Right ventricle myocardium superior (tissue), 1 donor: ENCODE data around the gene PAH. TPM values are rescaled to one million over a fixed set of nuclear protein-coding genes. Genes with fewer than 3 reads are reported as not detected.
A peak's percentile ranks its signal among the peaks of the same experiment; 100 is the strongest.

ENCODE experiments used
- ATAC-seq: fragments of 200-7000 bp; cut with Tn5 transposase; one replicate; pipeline ENCODE4 v1.9.1; 2020; ENCODE audit warnings: mild to moderate bottlenecking; ENCODE audit not compliant: poor library complexity
- DNase-seq: peaks from one replicate; pipeline ENCODE4 v3.0.0-alpha.2; 2020
- intact Hi-C: fragments of 100-400 bp; cut with DNase I; formaldehyde crosslinking; loops from one replicate; pipeline ENCODE4 v1.11.2; 2022
- total RNA-seq: library from RNA; stranded (reverse); fragmentation: NEBNext Ultra II Directional; extraction: Animal tissue kit (Norgen Biotek cat#: 25700); gene quantifications from one replicate; pipeline ENCODE4 v1.2.1, GENCODE V29; 2021
- donor health status: DM: no; HTN: yes; CAD: no; lungs with severe emphysema.

Gene PAH
- total RNA-seq, 1 donor from 2014 or later, result 0.51 TPM

DNA sequence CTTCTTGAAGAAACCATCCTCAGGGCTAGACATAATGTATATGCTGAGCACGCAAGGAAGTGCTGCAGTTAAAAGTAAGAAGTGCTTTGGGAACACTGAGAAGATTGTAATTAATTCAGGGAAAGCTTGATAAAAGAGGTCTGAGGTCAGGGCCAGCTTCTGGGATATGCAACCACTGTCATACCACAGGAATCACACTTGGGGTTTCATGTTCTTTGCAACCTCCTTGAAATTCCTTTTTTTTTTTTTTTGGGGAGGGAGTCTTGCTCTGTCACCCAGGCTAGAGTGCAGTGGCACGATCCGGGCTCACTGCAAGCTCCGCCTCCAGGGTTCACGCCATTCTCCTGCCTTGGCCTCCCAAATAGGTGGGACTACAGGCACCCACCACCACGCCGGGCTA lies 6.9 kb downstream of the PAH start:
- intact Hi-C loops, result no loop called here
- DNase-seq, result no peak
- no peak for ATAC-seq

GRCh38 chr12:102907918-102908317 lies 9.1 kb downstream of the PAH start:
- intact Hi-C loops, result no loop called here
- DNase-seq, result no peak
- ATAC-seq, result no peak

- ATAC-seq (no peak), DNase-seq (no peak)
- intact Hi-C loops, result no loop called here
Measured at GRCh38 chr12:102905229-102905628, 11.8 kb downstream of the PAH start.

- intact Hi-C loops, result no loop called here
- ATAC-seq (no peak), DNase-seq (no peak)
Measured at GRCh38 chr12:102903337-102904007, 13.6 kb downstream of the PAH start.

GRCh38 chr12:102902093-102902492 lies 15.0 kb downstream of the PAH start:
- DNase-seq, result no peak
- intact Hi-C loops, result no loop called here
- ATAC-seq, result no peak

DNA sequence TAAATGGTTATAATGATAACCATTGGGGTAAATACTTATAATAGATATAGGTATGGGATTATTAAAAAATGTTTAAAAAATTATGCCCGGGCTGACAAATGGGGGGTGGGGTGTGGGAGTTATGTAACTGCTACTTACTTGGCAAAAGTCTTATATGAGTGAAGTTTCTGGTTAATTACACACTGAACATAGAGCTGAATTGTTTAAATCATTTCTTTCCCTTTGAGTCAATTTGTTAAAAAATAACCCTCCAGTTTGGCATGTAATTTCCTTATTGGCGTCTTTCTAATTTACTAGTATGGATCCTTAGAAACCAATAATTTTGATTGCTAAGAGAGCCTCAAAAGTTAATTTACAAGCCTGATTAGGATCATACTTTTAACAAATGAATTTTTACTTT lies 16.7 kb downstream of the PAH start:
- DNase-seq (no peak), ATAC-seq (no peak)
- intact Hi-C loops, result no loop called here

GRCh38 chr12:102896067-102896466 lies 21.0 kb downstream of the PAH start:
- DNase-seq (no peak), ATAC-seq (no peak)
- intact Hi-C loops, result no loop called here

GRCh38 chr12:102891756-102892155 lies 25.3 kb downstream of the PAH start:
- DNase-seq, result no peak
- ATAC-seq, result no peak
- intact Hi-C loops, result no loop called here

DNA sequence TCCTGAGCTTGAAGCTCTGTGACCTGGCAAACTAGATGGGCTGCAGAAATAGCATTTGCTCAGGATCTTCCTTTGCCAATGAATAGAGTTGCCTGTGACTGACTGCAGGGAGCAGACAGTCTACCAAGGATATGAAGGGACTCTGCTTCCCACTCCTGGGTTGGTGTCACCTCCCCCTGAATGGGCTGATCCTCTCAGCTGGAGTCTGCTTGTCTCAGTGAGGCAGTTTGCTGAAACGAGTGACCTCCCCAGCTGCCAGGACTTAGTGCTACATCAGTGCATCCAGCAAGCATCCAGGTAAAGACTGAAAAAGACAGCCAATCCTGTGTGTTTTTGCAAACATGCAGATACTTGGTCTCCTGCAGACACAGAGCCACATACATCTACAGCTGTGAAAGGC lies 28.5 kb downstream of the PAH start:
- DNase-seq (no peak), ATAC-seq (no peak)
- intact Hi-C loops, result no loop called here

- no peak for ATAC-seq
Measured at GRCh38 chr12:102885043-102885932, 31.8 kb downstream of the PAH start.

GRCh38 chr12:102883204-102883799 lies 33.7 kb downstream of the PAH start:
- ATAC-seq, result peak; percentile 75
- intact Hi-C loops, result loop anchor here (5.0 kb wide), 1 partner anchor 664 kb away; no protein-coding TSS in a partner anchor

More at GRCh38 chr12:102885043-102885932, 31.8 kb downstream of the PAH start:
- intact Hi-C loops, result no loop called here
- no peak for DNase-seq

DNA sequence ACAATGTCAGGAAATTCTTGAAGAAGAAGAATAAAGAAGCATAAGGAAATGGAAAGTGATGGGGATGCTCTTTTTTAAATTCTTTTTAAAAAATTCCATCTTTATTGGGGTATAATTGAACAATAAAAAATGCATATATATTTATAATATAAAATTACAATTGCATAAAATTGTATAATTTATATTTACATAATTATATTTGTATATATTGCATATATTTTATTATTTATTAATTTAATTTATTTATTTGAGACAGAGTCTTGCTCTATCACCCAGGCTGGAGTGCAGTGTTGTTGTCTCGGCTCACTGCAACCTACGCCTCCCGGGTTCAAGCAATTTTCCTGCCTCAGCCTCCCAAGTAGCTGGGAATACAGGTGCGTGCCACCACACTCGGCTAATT lies 36.3 kb downstream of the PAH start:
- intact Hi-C loops, result loop anchor here (5.0 kb wide), 1 partner anchor 667 kb away; no protein-coding TSS in a partner anchor
- DNase-seq, result no peak
- no peak for ATAC-seq

More at GRCh38 chr12:102883204-102883799, 33.7 kb downstream of the PAH start:
- peak; percentile 53 for DNase-seq

DNA sequence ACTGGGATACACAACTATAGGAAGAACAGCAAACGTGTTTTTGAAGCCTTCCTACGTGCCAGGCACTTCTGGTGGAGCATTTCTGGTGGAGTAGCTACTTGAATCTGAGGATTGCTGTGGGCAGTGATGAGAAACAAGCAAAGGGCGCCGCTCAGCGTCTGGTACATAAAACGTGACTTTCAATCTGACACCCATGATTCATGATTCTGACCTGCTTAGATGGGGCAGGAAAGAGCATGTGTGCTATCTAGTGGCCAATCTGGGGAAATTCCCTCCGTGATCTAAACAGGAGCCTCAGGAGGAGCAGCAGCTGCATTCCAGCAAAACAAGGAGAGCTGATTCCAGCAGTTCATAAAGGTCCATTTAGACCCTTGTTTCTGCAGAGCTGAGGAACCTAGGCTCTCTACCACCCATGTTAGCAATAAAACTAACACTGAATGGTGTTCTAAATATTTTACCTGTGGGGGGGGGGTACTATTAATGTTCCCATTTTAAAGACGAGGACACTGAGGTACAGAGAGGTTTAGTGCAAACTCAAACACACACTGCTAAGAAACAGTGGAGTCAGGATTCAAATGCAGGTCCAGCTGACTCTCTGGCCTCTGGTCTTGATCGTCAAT lies 37.8 kb downstream of the PAH start:
- intact Hi-C loops, result no loop called here
- ATAC-seq, result peak; percentile 69
- peak; percentile 48 for DNase-seq

GRCh38 chr12:102876883-102877282 lies 40.2 kb downstream of the PAH start:
- intact Hi-C loops, result no loop called here
- DNase-seq (no peak), ATAC-seq (no peak)

DNA sequence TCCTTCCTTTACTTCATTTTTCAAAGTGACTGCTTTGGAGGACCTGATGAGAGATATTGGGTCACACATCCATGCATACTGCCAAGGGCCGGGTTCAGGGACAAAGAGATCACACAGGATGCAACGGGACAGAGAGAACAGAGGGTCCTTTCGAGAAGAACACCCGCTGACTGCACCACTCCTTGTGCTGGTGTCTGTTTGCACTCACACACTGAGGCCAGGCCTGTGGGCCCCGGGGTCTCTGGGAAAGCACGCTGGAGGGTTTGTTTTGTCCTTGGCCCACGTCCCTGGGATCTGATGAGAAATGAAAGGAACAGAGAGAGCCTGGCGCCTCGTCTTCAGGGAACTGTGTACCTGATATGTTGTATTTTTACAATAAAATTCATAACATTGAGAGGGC lies 42.2 kb downstream of the PAH start:
- intact Hi-C loops, result no loop called here
- ATAC-seq (no peak), DNase-seq (peak; percentile 45)

- intact Hi-C loops, result no loop called here
- DNase-seq (no peak), ATAC-seq (no peak)
Measured at GRCh38 chr12:102873077-102873476, 44.0 kb downstream of the PAH start.

- intact Hi-C loops, result no loop called here
- ATAC-seq, result no peak
- no peak for DNase-seq
Measured at GRCh38 chr12:102871014-102871413, 46.0 kb downstream of the PAH start.

- ATAC-seq (no peak), DNase-seq (no peak)
- intact Hi-C loops, result no loop called here
Measured at GRCh38 chr12:102869571-102869970, 47.5 kb downstream of the PAH start.
